B cell (primary cell): ENCODE data around the gene NR6A1. TPM values are rescaled to one million over a fixed set of nuclear protein-coding genes. Genes with fewer than 3 reads are reported as not detected.

Experiments used
- ATAC-seq: fragments of 200-7000 bp; cut with Tn5 transposase; one replicate; pipeline ENCODE4 v1.10.0; 2021; ENCODE audit warnings: low read depth, mild to moderate bottlenecking, moderate number of reproducible peaks, moderate library complexity
- CTCF ChIA-PET: fragments of 350-600 bp; sonication (Branson Sonifier 250); formaldehyde crosslinking; loops from one replicate; lab custom pipeline; 2021; ENCODE audit warnings: antibody characterized with exemption, inconsistent platforms; lab: Charles Lee
- POLR2A ChIA-PET: fragments of 350-600 bp; sonication (Branson Sonifier 250); formaldehyde crosslinking; loops from one replicate; lab custom pipeline; 2021; ENCODE audit warnings: antibody characterized with exemption; lab: Charles Lee
- DNase-seq: peaks from one replicate; pipeline ENCODE4 v3.0.0; 2013
- H2AFZ ChIP-seq: 2 replicates; pipeline ENCODE4 v1.6.1; 2012; ENCODE audit warnings: mild to moderate bottlenecking, low read depth, low read length; ENCODE audit not compliant: insufficient read depth, poor library complexity, severe bottlenecking
- H3K27ac ChIP-seq, 2 donors: 1 replicate in 1 of 2; 2 replicates in 1 of 2; pipeline ENCODE4 v1.5.1; 2012 to 2013; ENCODE audit warnings: low read length in 2 of 2, mild to moderate bottlenecking in 2 of 2, moderate library complexity in 1 of 2
- H3K27me3 ChIP-seq, 4 experiments: fragments of 200-600 bp in 1 of 4; sonication (generic) in 1 of 4; replicated peaks in 1 of 4; 1 replicate in 2 of 4; 2 replicates in 2 of 4; pipeline versions ENCODE4 v1.6.1 to v1.7.0; 2013 to 2016; ENCODE audit warnings: low read length in 3 of 4, mild to moderate bottlenecking in 2 of 4, mixed read lengths in 1 of 4, moderate library complexity in 1 of 4; ENCODE audit not compliant: insufficient read depth in 4 of 4, control insufficient read depth in 3 of 4; ENCODE audit errors: control extremely low read depth in 1 of 4
- H3K36me3 ChIP-seq, 2 experiments: replicated peaks in 1 of 2; 1 replicate in 1 of 2; 2 replicates in 1 of 2; pipeline versions ENCODE4 v1.6.1 to v1.7.1; 2013; ENCODE audit warnings: low read length in 1 of 2; ENCODE audit not compliant: insufficient read depth in 2 of 2, control insufficient read depth in 1 of 2; ENCODE audit errors: control extremely low read depth in 1 of 2, extremely low read depth in 1 of 2
- H3K4me1 ChIP-seq, 2 donors: fragments of 200-600 bp in 1 of 2; sonication (generic) in 1 of 2; 1 replicate in 1 of 2; 2 replicates in 1 of 2; pipeline versions ENCODE4 v1.5.1 to v1.6.1; 2013 to 2017; ENCODE audit warnings: low read length in 2 of 2; ENCODE audit not compliant: control insufficient read depth in 2 of 2, insufficient read depth in 2 of 2
- H3K4me2 ChIP-seq: replicated peaks from 2 replicates; pipeline ENCODE3; 2012; ENCODE audit warnings: mild to moderate bottlenecking, low read depth, low read length; ENCODE audit not compliant: poor library complexity, severe bottlenecking
- H3K4me3 ChIP-seq, 5 experiments: fragments of 200-600 bp in 1 of 5; sonication (generic) in 1 of 5; 1 replicate in 3 of 5; 2 replicates in 2 of 5; pipeline versions ENCODE4 v1.5.1 to v1.7.0; 2011 to 2016; ENCODE audit warnings: low read length in 4 of 5, mild to moderate bottlenecking in 4 of 5, low read depth in 2 of 5, control low read depth in 1 of 5, moderate library complexity in 1 of 5; ENCODE audit not compliant: insufficient read depth in 1 of 5; ENCODE audit errors: control extremely low read depth in 1 of 5, extremely low read depth in 1 of 5
- H3K79me2 ChIP-seq: fragments of 200-600 bp; sonication (generic); one replicate; pipeline ENCODE4 v1.6.0; 2016; ENCODE audit warnings: low read length; ENCODE audit not compliant: control insufficient read depth, insufficient read depth
- H3K9ac ChIP-seq: fragments of 200-600 bp; sonication (generic); 2 replicates; pipeline ENCODE4 v1.6.1; 2017; ENCODE audit warnings: mild to moderate bottlenecking, low read length, moderate library complexity
- H3K9me3 ChIP-seq, 3 donors: one replicate each; pipeline versions ENCODE4 v1.6.1 to v1.7.1; 2013; ENCODE audit warnings: low read length in 2 of 3; ENCODE audit not compliant: control insufficient read depth in 2 of 3, insufficient read depth in 1 of 3; ENCODE audit errors: control extremely low read depth in 1 of 3
- H4K20me1 ChIP-seq: 2 replicates; pipeline ENCODE4 v1.6.0; 2012; ENCODE audit warnings: mild to moderate bottlenecking, low read length; ENCODE audit not compliant: insufficient read depth, control insufficient read depth, poor library complexity, severe bottlenecking
- H3K27ac Mint-ChIP-seq: one replicate; pipeline ENCODE4 v1.8.0; 2021; ENCODE audit warnings: mixed read lengths
- H3K27me3 Mint-ChIP-seq: one replicate; pipeline ENCODE4 v1.8.0; 2021; ENCODE audit warnings: mixed read lengths
- H3K4me1 Mint-ChIP-seq: one replicate; pipeline ENCODE4 v1.8.0; 2021; ENCODE audit warnings: mixed read lengths
- H3K4me3 Mint-ChIP-seq: one replicate; pipeline ENCODE4 v1.8.0; 2021; ENCODE audit warnings: mixed read lengths
- H3K9me3 Mint-ChIP-seq: one replicate; pipeline ENCODE4 v1.8.0; 2022; ENCODE audit warnings: mixed read lengths; ENCODE audit not compliant: insufficient read depth
- EZH2 ChIP-seq: IDR thresholded peaks from 2 replicates; pipeline ENCODE4 v1.6.1; 2012; ENCODE audit warnings: borderline replicate concordance, low read depth, mild to moderate bottlenecking, moderate library complexity, low read length; ENCODE audit not compliant: insufficient read depth, poor library complexity, severe bottlenecking
- WGBS: methylation state at CpG from one replicate; pipeline ENCODE4 v1.1.5; 2013; ENCODE audit warnings: missing lambda C conversion rate; ENCODE audit not compliant: insufficient coverage; 5-methylcytosine and 5-hydroxymethylcytosine counted together
- intact Hi-C: fragments of 100-400 bp; cut with micrococcal nuclease; formaldehyde crosslinking; loops from one replicate; pipeline ENCODE4 v1.10.0; 2022
- polyA plus RNA-seq: library from polyadenylated mRNA; depleted of rRNA; stranded (reverse); fragments of >200 nt; gene quantifications from 2 replicates; pipeline ENCODE4 v1.2.3, GENCODE V29; 2012
- total RNA-seq, 2 donors: library from RNA; stranded (reverse); fragments of 120-200 nt in 1 of 2; gene quantifications; 1 replicate in 1 of 2; 2 replicates in 1 of 2; pipeline versions ENCODE4 v1.2.3 to v1.2.4, GENCODE V29; 2013 to 2022
- TF ChIP-seq, protein P1 (sequence below): fragments of 200-600 bp; IDR thresholded peaks from one replicate; pipeline ENCODE4 v1.8.0; 2022; ENCODE audit warnings: antibody characterized with exemption, mild to moderate bottlenecking

NR6A1 gene
- total and polyA plus RNA-seq, 2 donors (not counting 1 experiment from before 2014, with no cell fraction given) = 0.09 to 0.67 TPM

DNA sequence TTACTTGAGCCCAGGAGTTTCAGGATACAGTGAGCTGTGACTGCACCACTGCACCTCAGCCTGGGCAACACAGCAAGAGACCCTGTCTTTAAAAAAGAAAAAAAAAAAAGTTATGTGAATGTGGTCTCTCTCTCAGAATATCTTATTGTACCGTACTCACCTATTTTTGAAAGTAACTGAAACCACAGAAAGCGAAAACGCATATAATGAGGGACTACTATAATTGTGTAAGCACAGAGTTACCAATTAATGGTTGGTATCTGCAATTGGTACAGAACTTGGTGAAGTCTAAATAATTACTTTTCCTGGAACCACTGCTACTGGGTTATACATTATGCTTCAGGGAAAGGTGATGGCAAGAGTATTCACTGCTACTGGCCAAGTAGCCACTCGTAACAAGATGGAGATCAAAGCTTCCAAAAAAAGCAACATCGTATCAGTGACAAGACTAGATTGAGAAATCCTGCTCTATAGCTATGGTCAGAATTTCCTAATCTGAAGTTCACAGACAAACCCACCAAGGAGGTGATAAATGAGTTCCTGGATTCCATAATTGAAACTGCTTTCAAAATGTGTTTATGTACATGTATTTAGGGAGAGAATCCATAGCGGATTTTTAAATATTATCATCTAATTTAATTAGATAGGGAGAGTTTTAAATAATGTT lies 82.7 kb downstream of the NR6A1 start:
- H3K4me2 ChIP-seq = no peak overlapping the region
- no peaks in the 10 kb centered on the region for H3K4me1 ChIP-seq
- ATAC-seq = no peak
- H3K9me3 ChIP-seq = no peaks in the 10 kb centered on the region
- H3K36me3 ChIP-seq = no peaks in the 10 kb centered on the region
- Mint-ChIP-seq H3K9me3 (no peaks in the 10 kb centered on the region), H3K4me1 (no peaks in the 10 kb centered on the region), H3K4me3 (no peak overlapping the region), H3K27me3 (no peaks in the 10 kb centered on the region), H3K27ac (no peak overlapping the region)
- ChIA-PET POLR2A (no interaction called here), CTCF (no interaction called here)
- WGBS = no CpG with 5 or more reads among the region's 6 CpGs
- no peak overlapping the region for H3K9ac ChIP-seq
- H3K79me2 ChIP-seq = no peaks in the 10 kb centered on the region
- no peaks in the 10 kb centered on the region for H3K27me3 ChIP-seq
- no peaks in the 10 kb centered on the region for H4K20me1 ChIP-seq
- DNase-seq = no peak
- no peak overlapping the region for H3K27ac ChIP-seq
- intact Hi-C loops = no loop called here
- TF ChIP-seq, protein P1, sequence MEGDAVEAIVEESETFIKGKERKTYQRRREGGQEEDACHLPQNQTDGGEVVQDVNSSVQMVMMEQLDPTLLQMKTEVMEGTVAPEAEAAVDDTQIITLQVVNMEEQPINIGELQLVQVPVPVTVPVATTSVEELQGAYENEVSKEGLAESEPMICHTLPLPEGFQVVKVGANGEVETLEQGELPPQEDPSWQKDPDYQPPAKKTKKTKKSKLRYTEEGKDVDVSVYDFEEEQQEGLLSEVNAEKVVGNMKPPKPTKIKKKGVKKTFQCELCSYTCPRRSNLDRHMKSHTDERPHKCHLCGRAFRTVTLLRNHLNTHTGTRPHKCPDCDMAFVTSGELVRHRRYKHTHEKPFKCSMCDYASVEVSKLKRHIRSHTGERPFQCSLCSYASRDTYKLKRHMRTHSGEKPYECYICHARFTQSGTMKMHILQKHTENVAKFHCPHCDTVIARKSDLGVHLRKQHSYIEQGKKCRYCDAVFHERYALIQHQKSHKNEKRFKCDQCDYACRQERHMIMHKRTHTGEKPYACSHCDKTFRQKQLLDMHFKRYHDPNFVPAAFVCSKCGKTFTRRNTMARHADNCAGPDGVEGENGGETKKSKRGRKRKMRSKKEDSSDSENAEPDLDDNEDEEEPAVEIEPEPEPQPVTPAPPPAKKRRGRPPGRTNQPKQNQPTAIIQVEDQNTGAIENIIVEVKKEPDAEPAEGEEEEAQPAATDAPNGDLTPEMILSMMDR = no peak
- no peak for TF ChIP-seq EZH2
- no peak overlapping the region for H2AFZ ChIP-seq
- no peak overlapping the region for H3K4me3 ChIP-seq

- no peak for TF ChIP-seq EZH2
- TF ChIP-seq, protein P1 = no peak
- Histone ChIP-seq H3K79me2 (no peaks in the 10 kb centered on the region), H2AFZ (no peak overlapping the region), H3K9me3 (no peaks in the 10 kb centered on the region), H3K27ac (no peak overlapping the region), H3K27me3 (no peaks in the 10 kb centered on the region), H3K36me3 (no peaks in the 10 kb centered on the region), H3K4me3 (no peak overlapping the region), H3K9ac (no peak overlapping the region), H3K4me1 (no peaks in the 10 kb centered on the region), H3K4me2 (no peak overlapping the region), H4K20me1 (no peaks in the 10 kb centered on the region)
- POLR2A ChIA-PET = no interaction called here
- no CpG with 5 or more reads among the region's 2 CpGs for WGBS
- intact Hi-C loops = no loop called here
- CTCF ChIA-PET = interaction anchor here (0.6 kb wide), 1 partner anchor 646 kb away, joined by 3 read pairs; no protein-coding TSS in a partner anchor
- Mint-ChIP-seq H3K27ac (no peak overlapping the region), H3K27me3 (no peaks in the 10 kb centered on the region), H3K4me1 (no peaks in the 10 kb centered on the region), H3K9me3 (no peaks in the 10 kb centered on the region), H3K4me3 (no peak overlapping the region)
- no peak for ATAC-seq
- DNase-seq = no peak
These were observed 84.2 kb downstream of the NR6A1 start for GRCh38 chr9:124686918-124687317.
